NCI-H510A (cell line): Measurements from ENCODE around the gene QRFP.

Experiments
- DNase-seq: peaks from one replicate; lab custom pipeline; 2025; lab: John Stamatoyannopoulos, UW

QRFP gene

GRCh38 chr9:130904070-130905044 lies 7.7 kb upstream of the QRFP start:
- no peak for DNase-seq

- DNase-seq, result no peak
Observed at GRCh38 chr9:130903194-130904069, 6.8 kb upstream of the QRFP start.

GRCh38 chr9:130902204-130903185 lies 5.9 kb upstream of the QRFP start:
- DNase-seq, result no peak

- no peak for DNase-seq
Observed at GRCh38 chr9:130901498-130902203, 5.0 kb upstream of the QRFP start.

- DNase-seq, result no peak
Observed at GRCh38 chr9:130900701-130901497, 4.3 kb upstream of the QRFP start.

- DNase-seq, result no peak
Observed at GRCh38 chr9:130899051-130899748, 2.6 kb upstream of the QRFP start.

- no peak for DNase-seq
Observed at GRCh38 chr9:130898552-130898852, 1.9 kb upstream of the QRFP start.

- DNase-seq, result no peak
Observed at GRCh38 chr9:130897848-130898551, 1.4 kb upstream of the QRFP start.

- DNase-seq, result no peak
Observed at GRCh38 chr9:130897105-130897751, 616 bp upstream of the QRFP start.

- no peak for DNase-seq
Observed at GRCh38 chr9:130895481-130896232, 955 bp downstream of the QRFP start.

- DNase-seq, result no peak
Observed at GRCh38 chr9:130895038-130895437, 1.6 kb downstream of the QRFP start.

GRCh38 chr9:130894546-130894945 lies 2.1 kb downstream of the QRFP start:
- no peak for DNase-seq

- DNase-seq, result no peak
Observed at GRCh38 chr9:130893341-130894101, 3.1 kb downstream of the QRFP start.

GRCh38 chr9:130892477-130893304 lies 3.9 kb downstream of the QRFP start:
- no peak for DNase-seq

GRCh38 chr9:130891688-130892476 lies 4.7 kb downstream of the QRFP start:
- no peak for DNase-seq
